Stimulated activated CD4-positive, alpha-beta T cell treated with anti-CD3 and anti-CD28 coated beads, Interleukin-15, amount 100 ng/mL, for 48 hours (primary cell): ENCODE data around the gene OSBPL2.

ENCODE experiments used
- DNase-seq, 2 donors: peaks; one replicate each; pipeline ENCODE4 v3.0.0-alpha.2; 2020; ENCODE audit warnings: low read depth in 2 of 2

The OSBPL2 gene

DNA sequence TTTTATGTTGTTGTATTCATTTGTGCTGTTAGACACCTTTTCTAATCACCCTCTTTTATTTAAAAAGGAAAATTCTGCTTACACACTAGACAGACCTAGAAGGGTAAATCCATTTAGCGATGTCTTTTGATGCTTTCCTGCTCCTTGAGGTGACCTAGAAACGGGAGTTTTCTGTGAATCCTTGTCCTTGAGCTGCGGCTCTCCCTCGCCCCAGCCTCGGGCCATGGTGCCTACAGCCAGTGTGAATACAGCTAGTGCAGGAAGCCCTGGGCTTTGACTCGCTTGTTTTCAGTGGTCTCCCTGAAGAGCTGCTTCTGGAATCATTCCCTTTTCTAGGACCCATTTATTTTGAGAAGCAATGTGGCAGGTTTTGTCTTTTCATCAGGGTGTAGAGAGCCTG lies 46.8 kb downstream of the OSBPL2 start:
- no peak for DNase-seq

DNA sequence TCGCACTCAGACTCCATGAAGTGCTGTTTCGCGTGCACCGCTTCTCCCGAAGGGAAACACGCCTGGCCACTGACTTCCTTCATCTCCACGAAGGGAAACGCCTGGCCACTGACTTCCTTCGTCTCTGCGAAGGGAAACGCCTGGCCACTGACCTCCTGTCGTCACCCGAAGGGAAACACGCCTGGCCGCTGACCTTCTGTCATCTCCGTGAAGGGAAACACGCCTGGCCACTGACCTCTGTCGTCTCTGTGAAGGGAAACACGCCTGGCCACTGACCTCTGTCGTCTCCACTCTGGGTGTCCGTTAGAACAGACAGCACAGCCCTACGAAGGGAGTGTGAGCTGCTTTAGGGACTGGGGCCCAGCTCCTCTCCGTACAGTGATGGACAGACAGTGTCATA lies 47.4 kb downstream of the OSBPL2 start:
- DNase-seq = no peak

DNA sequence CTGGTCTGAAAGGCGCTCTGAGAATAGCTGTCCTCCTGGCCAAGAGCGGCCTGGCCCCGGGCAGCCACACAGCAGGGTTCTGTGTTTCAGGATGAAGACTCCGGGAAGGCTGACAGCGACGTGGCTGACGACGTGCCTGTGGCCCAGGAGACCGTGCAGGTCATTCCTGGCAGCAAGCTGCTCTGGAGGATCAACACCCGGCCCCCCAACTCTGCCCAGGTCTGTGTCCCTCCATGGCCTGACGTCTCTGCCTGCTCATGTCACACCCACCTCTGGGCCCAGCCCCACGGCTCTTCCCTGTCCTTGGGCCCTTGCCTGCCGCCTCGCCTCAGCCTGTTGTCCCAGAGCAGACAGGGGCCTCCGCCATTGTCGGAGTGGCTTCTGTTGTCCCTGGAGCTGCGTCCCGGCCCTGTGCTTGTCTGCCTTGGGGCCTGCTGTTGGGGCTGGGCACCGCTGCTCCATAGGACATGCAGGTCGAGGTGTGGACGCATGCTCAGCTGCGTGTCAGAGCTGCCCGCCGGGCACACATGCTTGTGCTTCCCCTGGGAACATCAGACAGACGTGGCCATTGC lies 48.3 kb downstream of the OSBPL2 start:
- DNase-seq = no peak

DNA sequence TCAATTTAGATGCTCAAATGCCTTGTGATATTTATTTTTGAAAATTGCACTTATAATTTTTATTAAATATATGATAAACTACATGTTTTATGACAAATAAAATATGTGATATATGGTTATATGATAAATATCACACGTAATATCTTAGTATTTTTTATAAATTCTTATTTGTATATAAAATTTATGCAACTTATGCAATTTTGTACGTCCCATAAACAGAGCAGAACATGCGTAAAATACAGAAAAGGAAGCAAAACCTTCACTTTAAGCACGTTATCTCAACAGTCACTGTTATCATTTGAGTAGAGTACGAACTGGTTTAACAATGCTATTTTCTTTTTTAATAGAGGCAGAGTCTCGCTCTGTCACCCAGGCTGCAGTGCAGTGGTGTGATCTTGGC lies 48.8 kb downstream of the OSBPL2 start:
- no peak for DNase-seq

DNA sequence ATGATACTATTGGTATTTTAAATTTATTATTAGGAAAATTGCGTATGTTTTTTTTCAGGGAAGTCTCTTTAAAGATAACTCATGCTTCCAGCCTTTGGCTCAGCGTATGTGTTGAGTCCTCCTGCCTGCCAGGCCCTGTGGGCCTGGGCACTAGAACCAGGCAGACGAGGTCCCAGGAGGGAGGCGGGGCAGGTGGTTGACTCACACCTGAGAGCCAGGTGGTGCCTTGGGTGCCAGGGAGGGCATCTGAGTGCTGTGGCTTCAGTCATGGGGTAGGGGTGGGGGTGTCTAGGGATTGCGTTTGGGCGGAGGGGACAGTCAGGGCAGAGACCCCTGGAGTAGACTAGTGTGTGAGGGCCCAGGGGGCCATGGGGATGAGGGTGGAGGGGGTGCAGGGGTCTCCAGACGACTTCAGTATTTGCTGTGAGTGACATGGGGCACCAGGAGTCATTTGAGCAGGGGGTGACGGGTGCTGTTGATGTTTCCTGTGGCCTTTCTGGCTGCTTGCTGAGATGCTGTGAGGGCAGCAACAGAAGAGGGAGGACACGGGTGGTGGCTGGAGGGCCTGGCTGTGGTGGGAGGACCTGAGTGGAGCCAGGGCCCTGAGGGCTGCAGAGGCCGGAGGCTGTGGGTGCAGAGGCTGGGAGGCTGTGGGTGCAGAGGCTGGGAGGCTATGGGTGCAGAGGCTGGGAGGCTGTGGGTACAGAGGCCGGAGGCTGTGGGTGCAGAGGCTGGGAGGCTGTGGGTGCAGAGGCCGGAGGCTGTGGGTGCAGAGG lies 49.6 kb downstream of the OSBPL2 start:
- no peak for DNase-seq

DNA sequence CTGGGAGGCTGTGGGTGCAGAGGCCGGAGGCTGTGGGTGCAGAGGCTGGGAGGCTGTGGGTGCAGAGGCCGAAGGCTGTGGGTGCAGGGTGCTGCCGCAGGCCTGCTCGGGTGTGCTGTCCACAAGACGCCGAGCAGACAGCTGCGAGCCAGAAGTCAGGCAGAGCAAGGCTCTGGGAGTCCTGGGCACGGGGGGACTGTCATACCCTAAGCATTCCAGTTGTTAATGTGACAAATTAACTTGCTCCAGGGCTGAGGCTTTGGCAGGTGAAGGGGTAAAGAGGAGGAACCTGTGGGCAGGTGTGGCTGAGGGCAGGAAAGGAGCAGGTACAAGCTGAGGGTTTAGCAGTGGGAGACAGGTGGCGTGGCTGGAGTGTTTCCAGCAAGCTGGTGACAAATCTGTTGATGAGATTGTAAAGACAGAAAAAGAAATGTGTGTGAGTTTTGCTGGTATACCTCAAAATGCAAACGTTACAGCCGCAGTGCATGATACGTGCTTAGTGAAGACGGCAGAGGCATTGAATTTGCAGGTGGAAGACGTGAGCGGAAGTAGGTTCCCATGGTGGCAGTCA lies 50.3 kb downstream of the OSBPL2 start:
- no peak for DNase-seq

DNA sequence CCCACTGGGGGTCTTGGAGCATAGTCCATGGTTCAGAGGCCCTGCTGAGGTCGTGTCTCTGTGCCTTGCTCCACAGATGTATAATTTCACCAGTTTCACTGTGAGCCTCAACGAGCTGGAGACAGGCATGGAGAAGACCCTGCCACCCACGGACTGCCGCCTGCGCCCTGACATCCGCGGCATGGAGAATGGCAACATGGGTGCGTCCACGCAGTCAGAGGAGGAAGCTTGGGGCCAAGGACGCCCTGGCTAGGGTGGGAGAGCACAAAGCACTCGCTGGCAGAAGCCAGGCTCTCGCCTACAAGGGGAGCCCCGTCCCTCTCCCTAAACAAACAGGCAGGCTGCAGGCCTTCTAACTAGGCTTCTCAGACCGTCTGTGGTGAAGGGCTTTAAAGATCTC lies 50.8 kb downstream of the OSBPL2 start:
- no peak for DNase-seq

DNA sequence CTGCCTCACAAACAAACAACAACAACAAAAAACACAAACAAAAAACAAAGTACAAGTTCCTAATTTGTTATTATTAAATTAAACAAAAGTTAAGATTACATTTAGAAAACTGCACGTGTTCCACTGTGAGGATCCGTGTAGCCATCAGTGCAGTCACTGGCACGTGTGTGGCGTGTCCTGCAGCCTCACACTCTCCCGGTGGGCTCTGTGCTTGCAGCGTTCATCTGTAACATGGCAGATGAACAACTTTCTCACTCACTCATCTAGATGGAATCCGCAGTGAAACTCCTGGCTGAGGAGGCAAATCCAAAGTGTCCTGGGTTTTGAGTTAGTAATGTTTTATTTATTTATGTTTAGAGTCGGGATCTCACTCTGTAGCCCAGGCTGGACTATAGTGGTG lies 51.6 kb downstream of the OSBPL2 start:
- no peak for DNase-seq

DNA sequence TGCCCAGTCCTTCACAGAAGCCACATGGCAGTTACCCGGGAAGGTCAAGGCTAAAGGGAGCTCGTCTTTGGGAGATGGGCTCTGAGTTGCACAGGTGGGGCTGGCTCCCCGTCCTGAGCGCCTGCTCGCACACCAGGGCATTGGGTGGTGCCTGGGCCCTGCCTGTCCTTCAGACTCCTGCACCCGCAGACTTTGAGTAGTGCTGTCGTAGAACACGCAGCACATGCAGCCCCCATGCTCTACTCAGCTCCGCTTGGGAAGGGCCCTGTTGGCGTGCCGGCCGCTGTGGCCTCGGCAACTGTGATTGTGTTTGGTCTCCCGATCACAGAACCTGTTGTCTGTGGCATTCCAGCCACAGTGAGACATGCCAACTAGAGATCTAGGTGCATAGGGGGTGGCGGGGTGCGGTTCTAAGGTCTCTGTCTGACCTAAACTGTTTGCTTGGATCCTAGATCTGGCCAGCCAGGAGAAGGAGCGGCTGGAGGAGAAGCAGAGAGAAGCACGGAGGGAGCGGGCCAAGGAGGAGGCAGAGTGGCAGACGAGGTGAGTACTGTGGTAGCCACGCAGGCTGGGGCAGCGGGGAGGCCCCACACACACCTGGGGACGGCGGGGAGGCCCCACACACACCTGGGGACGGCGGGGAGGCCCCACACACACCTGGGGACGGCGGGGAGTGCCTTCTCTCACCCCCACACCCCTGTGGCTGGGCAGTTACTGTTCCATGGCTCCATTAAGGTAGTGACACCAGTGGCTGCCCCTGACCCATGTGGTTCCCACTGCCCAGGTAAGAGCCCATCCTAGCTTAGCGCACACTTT lies 53.1 kb downstream of the OSBPL2 start:
- no peak for DNase-seq

DNA sequence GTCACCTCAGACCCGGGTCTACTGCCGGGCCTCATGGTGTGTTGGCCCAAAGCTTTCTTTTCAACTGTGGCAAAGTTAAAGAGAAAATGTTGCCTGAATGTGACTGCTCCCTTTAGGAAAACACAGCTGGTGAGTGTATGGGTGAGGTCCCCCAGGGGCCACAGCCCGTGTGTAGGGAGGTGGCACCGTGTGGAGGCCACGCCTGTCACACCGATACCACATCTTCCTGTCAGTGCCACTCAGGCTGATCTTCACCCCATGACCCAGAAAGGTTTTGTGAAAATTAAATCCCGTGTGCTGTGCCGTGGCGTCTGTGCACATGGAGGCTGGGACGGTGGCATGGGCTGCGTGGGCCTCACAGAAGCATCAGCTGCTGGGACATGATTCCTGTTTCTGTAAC lies 53.8 kb downstream of the OSBPL2 start:
- no peak for DNase-seq

DNA sequence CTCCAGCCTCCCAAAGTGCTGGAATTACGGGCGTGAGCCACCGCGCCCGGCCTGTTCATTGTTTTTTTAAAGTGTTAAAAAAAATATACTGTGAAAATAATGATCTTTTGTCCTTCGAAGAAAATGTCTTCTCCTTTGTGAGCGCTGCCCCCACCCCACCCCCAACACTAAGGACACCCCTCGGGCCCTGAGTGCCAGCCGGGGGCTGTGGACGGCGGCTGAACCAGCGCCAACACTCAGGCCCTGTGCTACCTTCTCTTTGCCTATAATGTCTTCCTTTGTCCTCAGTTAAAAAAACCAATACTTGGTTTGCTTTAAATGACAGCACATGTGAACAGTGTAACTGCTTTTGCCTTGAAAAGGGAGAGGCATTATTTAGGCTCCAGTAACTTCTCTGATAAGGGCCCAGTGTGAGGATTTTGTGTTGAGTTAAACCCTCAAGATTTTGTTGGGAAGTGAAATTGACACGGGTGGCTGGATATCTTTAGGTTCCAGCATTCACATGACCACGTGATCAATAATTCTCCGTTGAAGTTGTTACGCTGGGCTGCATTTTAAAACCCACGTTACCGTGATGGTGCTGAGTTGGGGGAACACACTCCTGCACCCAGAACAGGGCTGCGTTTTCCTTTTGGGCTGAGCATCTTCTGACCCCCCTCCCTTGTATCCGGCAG lies 54.9 kb downstream of the OSBPL2 start:
- no peak for DNase-seq

DNA sequence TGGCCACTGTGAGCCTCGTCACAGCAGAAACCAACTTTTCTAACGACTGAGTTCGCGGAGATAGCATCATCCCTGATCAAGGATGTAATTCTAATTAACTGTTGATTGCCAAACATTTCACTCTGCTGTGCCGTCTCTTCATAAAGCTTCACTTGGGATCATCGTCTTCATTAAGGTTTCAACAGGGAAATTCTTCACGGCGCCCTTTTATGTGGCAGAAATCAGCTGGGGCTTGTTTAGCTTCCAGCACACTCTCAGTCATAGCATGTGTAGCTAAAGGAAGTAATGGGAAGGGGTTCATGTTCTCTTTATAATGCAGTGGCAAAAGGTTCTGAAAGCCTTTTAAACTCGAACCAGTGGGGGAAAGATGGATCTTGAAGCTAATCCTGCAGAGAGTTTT lies 55.6 kb downstream of the OSBPL2 start:
- no peak for DNase-seq

DNA sequence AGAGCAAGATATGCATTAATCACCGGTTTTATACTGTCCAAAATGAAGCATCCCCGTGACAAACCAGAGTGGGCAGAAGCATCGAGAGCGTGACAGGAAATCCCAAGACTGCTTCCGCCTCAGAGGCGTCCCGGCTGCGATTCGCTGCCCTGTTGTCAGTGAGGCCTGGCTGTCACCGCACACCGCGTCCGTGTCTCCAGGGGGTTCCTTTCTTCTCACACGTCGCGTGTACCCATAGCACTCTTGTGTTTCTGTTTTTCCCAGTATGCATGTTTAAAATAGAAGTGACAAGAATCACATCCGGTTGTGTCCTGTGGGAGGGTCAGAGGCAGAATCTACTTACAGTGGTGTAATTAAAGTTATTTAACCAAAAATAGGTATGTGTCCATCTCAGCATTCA lies 56.2 kb downstream of the OSBPL2 start:
- DNase-seq = no peak

DNA sequence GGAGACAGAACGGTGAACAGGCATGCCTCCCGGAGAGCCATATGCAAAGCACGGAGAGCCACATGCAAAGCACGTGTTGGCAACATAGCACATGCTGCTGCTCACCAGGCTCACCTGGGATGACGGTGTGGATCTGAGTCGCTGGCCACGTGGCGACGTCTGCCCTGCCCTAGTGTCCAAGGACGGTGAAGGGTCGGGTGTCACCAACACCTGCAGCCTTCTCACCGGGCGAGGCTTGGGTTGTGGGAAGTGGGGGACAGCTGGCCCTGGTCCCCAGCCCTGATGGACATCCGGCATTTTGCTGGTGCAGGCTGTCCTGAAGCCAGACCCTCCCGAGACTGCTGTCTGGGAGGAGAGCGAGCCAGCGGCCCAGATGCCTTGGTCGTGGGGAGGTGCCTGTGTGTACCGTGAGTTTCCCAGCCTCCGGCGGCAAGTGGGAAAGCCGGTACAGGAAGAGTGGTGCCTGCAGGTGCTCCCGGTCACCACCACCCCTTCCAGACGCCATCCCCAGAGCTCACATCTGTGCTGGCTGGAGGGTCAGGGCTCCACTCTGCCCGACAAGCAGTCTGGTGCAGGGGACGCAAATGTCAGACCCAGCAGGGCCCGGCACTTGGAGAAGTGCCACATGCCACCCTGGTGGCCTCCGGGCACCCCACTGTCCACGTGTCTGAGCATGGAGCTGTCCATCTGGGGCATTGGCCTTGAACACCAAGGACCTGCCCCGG lies 58.6 kb downstream of the OSBPL2 start:
- no peak for DNase-seq

DNA sequence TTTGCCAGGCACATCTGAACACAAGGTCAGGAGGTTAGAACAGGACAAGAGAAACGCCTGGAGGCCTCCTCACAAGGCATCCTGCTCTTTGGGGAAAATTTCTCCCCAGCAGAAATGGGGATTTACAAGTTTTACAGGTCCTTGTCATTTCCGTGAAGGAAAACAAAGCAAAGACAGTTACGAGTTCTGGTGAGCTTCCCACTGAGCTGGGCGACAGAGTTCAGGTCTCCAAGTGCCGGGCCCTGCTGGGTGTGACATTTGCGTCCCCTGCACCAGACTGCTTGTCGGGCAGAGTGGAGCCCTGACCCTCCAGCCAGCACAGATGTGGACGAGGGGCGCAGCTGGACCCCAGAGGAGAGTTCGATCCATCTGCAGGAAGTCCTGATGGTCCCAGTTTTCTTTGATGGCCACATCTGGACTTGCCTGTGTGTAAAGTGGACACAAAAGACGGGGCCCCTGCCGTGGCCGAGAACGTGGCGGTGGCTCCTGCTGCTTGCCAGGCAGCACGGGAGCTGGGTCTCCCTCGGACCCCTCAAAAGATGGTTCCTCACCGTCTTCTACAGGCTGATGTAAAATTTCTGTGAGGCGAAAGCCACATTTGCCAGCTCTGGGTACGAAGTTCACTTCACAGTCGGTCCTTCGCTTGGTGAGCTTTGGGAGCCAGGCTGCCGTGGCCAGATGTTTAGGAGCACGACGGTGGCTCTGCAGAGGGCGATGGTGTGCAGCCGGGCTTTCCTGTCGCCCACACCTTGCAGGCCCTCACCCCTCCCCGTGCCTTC lies 59.3 kb downstream of the OSBPL2 start:
- DNase-seq = no peak

DNA sequence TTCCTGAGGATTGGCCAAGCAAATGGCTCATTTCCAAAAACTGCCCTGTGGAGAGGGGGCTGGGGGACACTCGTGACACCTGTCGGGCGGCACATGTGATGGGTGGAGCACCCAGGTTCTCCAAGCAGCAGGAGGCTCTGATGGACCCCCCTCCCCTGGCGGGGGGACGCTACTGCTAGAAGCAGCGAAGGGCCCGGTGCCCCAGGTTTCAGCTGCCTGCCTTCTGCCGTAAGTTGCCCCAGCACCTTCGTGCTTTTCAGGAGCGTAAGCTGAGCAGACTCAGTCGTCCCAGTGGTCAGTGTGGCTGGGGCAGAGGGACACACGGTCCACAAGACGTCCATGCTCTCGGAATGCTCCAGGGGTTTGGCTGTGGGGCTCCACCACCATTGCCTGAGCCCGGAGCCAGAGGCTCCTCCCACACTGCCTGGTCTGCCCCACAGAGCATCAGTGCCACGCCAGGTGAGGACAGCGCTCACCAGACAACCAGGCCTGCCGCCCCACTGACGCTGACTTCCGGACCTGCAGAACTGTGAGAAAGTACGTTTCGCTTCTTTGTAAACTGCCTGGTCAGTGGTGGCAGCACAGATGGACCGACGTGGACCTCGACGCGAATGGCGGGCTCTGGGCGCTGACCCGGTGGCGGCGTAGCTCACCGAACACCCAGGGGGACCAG lies 60.4 kb downstream of the OSBPL2 start:
- no peak for DNase-seq

DNA sequence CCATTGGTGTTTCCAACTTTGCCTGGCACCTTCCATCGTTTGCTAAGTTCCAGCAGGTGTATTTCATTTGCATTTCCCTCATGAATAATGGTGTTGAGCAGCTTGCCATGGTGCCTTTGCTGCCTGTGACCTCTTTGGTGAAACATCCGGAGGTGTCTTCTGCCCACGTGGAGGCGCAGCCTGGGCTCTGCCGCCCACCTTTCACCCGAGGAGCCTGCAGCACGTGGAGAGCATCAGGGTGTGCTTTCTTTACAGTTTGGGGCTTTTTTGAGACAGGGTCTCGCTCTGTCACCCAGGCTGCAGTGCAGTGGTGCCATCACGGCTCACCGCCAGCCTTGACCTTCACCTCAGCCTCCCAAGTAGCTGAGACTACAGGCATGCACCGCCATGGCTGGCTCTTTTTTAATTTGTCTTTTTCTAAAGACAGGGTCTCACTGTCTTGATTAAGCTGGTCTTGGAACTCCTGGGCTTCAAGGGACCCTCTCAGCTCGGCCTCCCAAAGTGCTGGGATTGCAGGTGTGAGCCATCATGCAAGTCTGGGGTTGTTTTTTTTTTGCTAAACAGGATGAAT lies 61.4 kb downstream of the OSBPL2 start:
- DNase-seq = no peak

DNA sequence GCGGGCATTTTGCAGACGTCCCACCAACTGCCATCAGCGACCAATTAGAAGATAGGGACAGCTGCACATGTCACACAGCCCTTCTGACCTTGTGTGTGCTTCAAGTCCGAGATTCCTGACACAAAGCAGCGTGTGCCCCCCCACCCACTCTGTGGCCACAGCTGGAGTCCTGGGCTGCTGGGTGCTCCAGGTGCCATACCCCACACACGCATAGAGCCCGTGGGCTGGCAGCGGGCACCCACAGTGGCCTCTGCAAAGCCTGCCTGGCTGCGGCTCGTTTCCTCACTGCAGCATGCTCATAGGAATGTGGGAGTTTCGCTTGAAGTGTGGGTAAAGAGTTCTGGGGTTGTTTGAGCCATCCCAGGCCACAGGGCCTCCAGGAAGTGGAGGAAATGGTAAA lies 62.0 kb downstream of the OSBPL2 start:
- DNase-seq = no peak

DNA sequence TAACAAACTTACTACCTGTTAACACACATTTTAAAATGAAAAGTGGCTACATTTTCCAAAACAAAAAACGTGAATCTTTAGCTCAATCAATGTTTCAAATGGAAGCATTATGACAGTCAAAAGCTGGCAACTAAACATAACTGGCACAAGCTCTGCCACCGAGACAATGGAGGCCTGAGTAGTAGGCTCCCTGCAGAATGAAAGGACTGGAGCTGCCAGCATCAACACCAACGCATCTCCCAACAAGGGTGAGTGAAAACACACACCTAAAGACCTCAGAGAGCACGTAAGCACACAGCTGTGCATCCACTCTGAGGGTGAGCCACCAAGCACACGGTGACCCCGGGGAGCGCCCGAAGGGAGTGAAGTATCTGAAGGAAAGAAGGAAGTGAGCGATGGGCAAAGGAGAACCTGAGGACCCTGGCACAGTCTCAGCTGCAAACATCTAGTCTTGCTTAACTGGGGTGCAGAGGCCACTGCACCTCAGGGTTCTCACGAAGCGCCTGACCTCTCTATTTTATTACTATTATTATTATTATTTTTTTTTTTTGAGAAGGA lies 62.9 kb downstream of the OSBPL2 start:
- DNase-seq = no peak
